Measurements from ENCODE around the gene MOB1A. TPM values are rescaled to one million over a fixed set of nuclear protein-coding genes. Genes with fewer than 3 reads are reported as not detected.

Gene MOB1A
- total RNA-seq, 1 donor from 2014 or later, result 71.1 TPM

- no peak for TF ChIP-seq CTCF (IDR thresholded peaks at IDR 0.05; ENCODE audit: insufficient read depth, low read length, severe bottlenecking)
- FAIRE-seq (no peak), DNase-seq (ENCODE audit: low read depth) (no peak)
- H3K27me3 ChIP-seq (ENCODE audit: control insufficient read depth, insufficient read depth, low read length), result no peaks in the 10 kb centered on the region
- no peak overlapping the region for H3K4me3 ChIP-seq (ENCODE audit: low read depth, low read length)
- peaks cover 10% of the 10 kb centered on the region for H3K36me3 ChIP-seq (ENCODE audit: control insufficient read depth, insufficient read depth, low read length)
Measured at GRCh38 chr2:74168739-74169138, 9.9 kb downstream of the MOB1A start.

GRCh38 chr2:74164761-74165160, 13.9 kb downstream of the MOB1A start:
- Histone ChIP-seq H3K4me3 (ENCODE audit: low read depth, low read length) (no peak overlapping the region), H3K27me3 (ENCODE audit: control insufficient read depth, insufficient read depth, low read length) (no peaks in the 10 kb centered on the region), H3K36me3 (ENCODE audit: control insufficient read depth, insufficient read depth, low read length) (peaks cover 14% of the 10 kb centered on the region)
- FAIRE-seq (no peak), DNase-seq (ENCODE audit: low read depth) (no peak)
- no peak for TF ChIP-seq CTCF (IDR thresholded peaks at IDR 0.05; ENCODE audit: insufficient read depth, low read length, severe bottlenecking)

GRCh38 chr2:74162951-74163350, 15.7 kb downstream of the MOB1A start:
- no peak for TF ChIP-seq CTCF (IDR thresholded peaks at IDR 0.05; ENCODE audit: insufficient read depth, low read length, severe bottlenecking)
- H3K4me3 ChIP-seq (ENCODE audit: low read depth, low read length), result no peak overlapping the region
- no peaks in the 10 kb centered on the region for H3K27me3 ChIP-seq (ENCODE audit: control insufficient read depth, insufficient read depth, low read length)
- no peak for FAIRE-seq
- no peak for DNase-seq (ENCODE audit: low read depth)
- H3K36me3 ChIP-seq (ENCODE audit: control insufficient read depth, insufficient read depth, low read length), result peaks cover 15% of the 10 kb centered on the region

GRCh38 chr2:74155830-74156229, 22.8 kb downstream of the MOB1A start:
- H3K4me3 ChIP-seq (ENCODE audit: low read depth, low read length), result no peak overlapping the region
- peaks cover 13% of the 10 kb centered on the region for H3K36me3 ChIP-seq (ENCODE audit: control insufficient read depth, insufficient read depth, low read length)
- FAIRE-seq, result no peak
- no peak for TF ChIP-seq CTCF (IDR thresholded peaks at IDR 0.05; ENCODE audit: insufficient read depth, low read length, severe bottlenecking)
- no peaks in the 10 kb centered on the region for H3K27me3 ChIP-seq (ENCODE audit: control insufficient read depth, insufficient read depth, low read length)
- no peak for DNase-seq (ENCODE audit: low read depth)

- peaks cover 11% of the 10 kb centered on the region for H3K36me3 ChIP-seq (ENCODE audit: control insufficient read depth, insufficient read depth, low read length)
- no peak for TF ChIP-seq CTCF (IDR thresholded peaks at IDR 0.05; ENCODE audit: insufficient read depth, low read length, severe bottlenecking)
Measured at GRCh38 chr2:74152954-74153353, 25.7 kb downstream of the MOB1A start.

GRCh38 chr2:74149570-74150319, 28.9 kb downstream of the MOB1A start:
- no peak for TF ChIP-seq CTCF (IDR thresholded peaks at IDR 0.05; ENCODE audit: insufficient read depth, low read length, severe bottlenecking)
- no peak for FAIRE-seq
- peaks cover 4% of the 10 kb centered on the region for H3K36me3 ChIP-seq (ENCODE audit: control insufficient read depth, insufficient read depth, low read length)
- no peak overlapping the region for H3K4me3 ChIP-seq (ENCODE audit: low read depth, low read length)
- no peaks in the 10 kb centered on the region for H3K27me3 ChIP-seq (ENCODE audit: control insufficient read depth, insufficient read depth, low read length)
- no peak for DNase-seq (ENCODE audit: low read depth)

More at GRCh38 chr2:74152954-74153353, 25.7 kb downstream of the MOB1A start:
- Histone ChIP-seq H3K27me3 (ENCODE audit: control insufficient read depth, insufficient read depth, low read length) (no peaks in the 10 kb centered on the region), H3K4me3 (ENCODE audit: low read depth, low read length) (no peak overlapping the region)
- DNase-seq (ENCODE audit: low read depth) (no peak), FAIRE-seq (no peak)

All from bronchial epithelial cell (primary cell).